ENCODE results near the gene NAB1.
"Not testable (repeated sequence)": the region's sequence is repeated elsewhere in the genome, so short reads cannot be mapped to it uniquely, and the experiment has no call there.

The NAB1 gene

GRCh38 chr2:190649035-190649797 is at the start of gene NAB1:
Gene NAB1, plus strand, starts transcription at chr2:190649083. Its CDS starts 10,094 bp downstream, at chr2:190659177.
- no peak for DNase-seq

GRCh38 chr2:190599546-190600220 is 49.2 kb upstream of the NAB1 start:
- DNase-seq = no peak

- DNase-seq = no peak
These were observed 48.4 kb upstream of the NAB1 start for GRCh38 chr2:190600293-190601103.

GRCh38 chr2:190603374-190603773 is 45.5 kb upstream of the NAB1 start:
- DNase-seq = no peak

- DNase-seq = no peak
These were observed 41.8 kb upstream of the NAB1 start for GRCh38 chr2:190607014-190607597.

GRCh38 chr2:190607657-190608357 is 41.1 kb upstream of the NAB1 start:
- no peak for DNase-seq

- DNase-seq = not testable (repeated sequence)
These were observed 40.0 kb upstream of the NAB1 start for GRCh38 chr2:190608863-190609262.

- not testable (repeated sequence) for DNase-seq
These were observed 39.5 kb upstream of the NAB1 start for GRCh38 chr2:190609397-190609796.

GRCh38 chr2:190610528-190610927 is 38.4 kb upstream of the NAB1 start:
- not testable (repeated sequence) for DNase-seq

- DNase-seq = no peak
These were observed 33.2 kb upstream of the NAB1 start for GRCh38 chr2:190615555-190616200.

- no peak for DNase-seq
These were observed 30.9 kb upstream of the NAB1 start for GRCh38 chr2:190618030-190618429.

- DNase-seq = no peak
These were observed 23.2 kb upstream of the NAB1 start for GRCh38 chr2:190625691-190626090.

- no peak for DNase-seq
These were observed 22.2 kb upstream of the NAB1 start for GRCh38 chr2:190626641-190627210.

GRCh38 chr2:190627448-190628412 is 21.2 kb upstream of the NAB1 start:
- peak; percentile 15 for DNase-seq

GRCh38 chr2:190628591-190629319 is 20.1 kb upstream of the NAB1 start:
- DNase-seq = no peak

GRCh38 chr2:190634381-190634780 is 14.5 kb upstream of the NAB1 start:
- no peak for DNase-seq

GRCh38 chr2:190635781-190636180 is 13.1 kb upstream of the NAB1 start:
- no peak for DNase-seq

- DNase-seq = no peak
These were observed 12.5 kb upstream of the NAB1 start for GRCh38 chr2:190636361-190636760.

- no peak for DNase-seq
These were observed 11.6 kb upstream of the NAB1 start for GRCh38 chr2:190637281-190637734.
